ENCODE data around the gene WDR82. TPM values are rescaled to one million over a fixed set of nuclear protein-coding genes. Genes with fewer than 3 reads are reported as not detected.
A peak's percentile ranks its signal among the peaks of the same experiment; 100 is the strongest.

WDR82 gene
- total RNA-seq, 1 donor from 2014 or later: 106 TPM

DNA sequence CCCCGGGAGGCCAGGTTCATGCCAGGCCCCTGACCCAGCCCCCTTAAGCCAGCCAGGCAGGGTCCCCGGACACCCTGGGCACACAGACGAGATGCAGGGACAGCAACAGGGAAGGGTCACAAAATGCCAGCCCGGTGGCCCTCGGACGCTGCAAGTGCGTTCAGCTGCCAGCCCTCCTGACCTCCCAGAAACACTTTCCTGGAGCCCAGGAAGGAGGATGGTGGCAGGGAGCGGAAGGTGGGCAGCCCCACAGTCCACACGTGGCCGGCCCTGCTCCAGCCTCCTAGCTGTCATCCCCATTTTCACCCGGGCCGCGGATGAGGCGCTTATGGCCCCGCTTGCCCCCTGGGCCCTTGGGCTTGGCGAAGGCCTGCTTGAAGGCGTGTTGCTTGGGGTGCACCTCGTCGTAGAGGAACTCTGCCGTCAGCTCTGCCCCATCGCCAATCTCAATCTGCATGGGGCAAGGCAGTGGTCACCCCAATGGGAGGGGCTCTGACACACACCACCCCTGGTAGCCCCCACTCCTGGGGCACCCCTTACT lies 49.6 kb downstream of the WDR82 start:
- no peak for DNase-seq
- peaks cover 32% of the 10 kb centered on the region for H3K36me3 Mint-ChIP-seq (ENCODE audit: low read depth)
- H3K4me1 Mint-ChIP-seq: peaks cover 42% of the 10 kb centered on the region
- no peak overlapping the region for H3K4me3 Mint-ChIP-seq
- intact Hi-C loops (cut with micrococcal nuclease): loop anchor here (10.0 kb wide), 1 partner anchor 226 kb away; the partner anchor contains the start of genes NISCH and TNNC1
- no peak overlapping the region for H3K27ac Mint-ChIP-seq
- no peaks in the 10 kb centered on the region for H3K9me3 Mint-ChIP-seq
- H3K27me3 Mint-ChIP-seq: no peaks in the 10 kb centered on the region

DNA sequence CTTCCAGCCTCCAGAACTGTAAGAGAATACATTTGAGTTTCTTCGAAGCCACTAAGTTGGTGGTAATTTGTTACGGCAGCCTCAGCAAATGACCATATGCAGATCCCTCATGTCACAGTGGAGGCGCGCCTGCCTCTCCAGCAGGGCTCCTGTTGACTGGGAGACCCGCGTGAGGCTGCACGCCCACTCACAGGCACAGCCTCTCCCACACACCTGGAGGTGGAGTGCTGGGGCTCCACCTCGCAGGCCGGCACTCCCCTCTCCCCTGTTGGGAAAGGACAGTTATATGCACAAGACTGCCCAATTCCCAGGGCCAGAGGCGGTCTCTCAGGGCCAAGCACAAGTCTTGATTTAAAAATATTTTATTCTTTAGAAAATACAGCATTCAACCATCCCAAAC lies 50.2 kb downstream of the WDR82 start:
- Mint-ChIP-seq H3K27ac (no peak overlapping the region), H3K36me3 (ENCODE audit: low read depth) (peaks cover 32% of the 10 kb centered on the region), H3K27me3 (no peaks in the 10 kb centered on the region), H3K4me1 (peaks cover 45% of the 10 kb centered on the region), H3K9me3 (no peaks in the 10 kb centered on the region), H3K4me3 (no peak overlapping the region)
- intact Hi-C loops (cut with micrococcal nuclease): loop anchor here (10.0 kb wide), 1 partner anchor 227 kb away; the partner anchor contains the start of genes NISCH and TNNC1
- no peak for DNase-seq

DNA sequence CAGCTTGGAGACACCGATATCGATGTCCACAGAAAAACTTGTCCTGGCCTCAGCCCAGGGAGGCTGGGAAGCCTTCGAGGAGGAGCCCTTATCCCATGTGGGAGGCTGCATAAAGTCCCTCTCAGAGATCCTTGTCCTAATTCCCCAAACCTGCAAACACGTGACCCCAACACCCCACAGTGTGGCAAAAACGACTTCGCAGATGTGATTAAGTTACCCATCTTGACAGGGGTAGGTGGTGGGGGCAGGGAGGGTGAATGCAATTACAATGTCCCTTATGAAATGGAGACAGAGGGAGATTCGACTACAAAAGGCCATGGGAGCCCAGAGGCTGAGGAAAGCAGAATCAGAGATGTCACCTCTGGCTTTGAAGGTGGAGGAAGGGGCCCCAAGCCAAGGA lies 50.7 kb downstream of the WDR82 start:
- Mint-ChIP-seq H3K27ac (peak overlapping the region; percentile 45), H3K4me3 (no peak overlapping the region), H3K4me1 (peaks cover 46% of the 10 kb centered on the region), H3K27me3 (no peaks in the 10 kb centered on the region), H3K36me3 (ENCODE audit: low read depth) (peaks cover 32% of the 10 kb centered on the region), H3K9me3 (no peaks in the 10 kb centered on the region)
- intact Hi-C loops (cut with micrococcal nuclease): loop anchor here (10.0 kb wide), 1 partner anchor 227 kb away; the partner anchor contains the start of genes NISCH and TNNC1
- DNase-seq: no peak

DNA sequence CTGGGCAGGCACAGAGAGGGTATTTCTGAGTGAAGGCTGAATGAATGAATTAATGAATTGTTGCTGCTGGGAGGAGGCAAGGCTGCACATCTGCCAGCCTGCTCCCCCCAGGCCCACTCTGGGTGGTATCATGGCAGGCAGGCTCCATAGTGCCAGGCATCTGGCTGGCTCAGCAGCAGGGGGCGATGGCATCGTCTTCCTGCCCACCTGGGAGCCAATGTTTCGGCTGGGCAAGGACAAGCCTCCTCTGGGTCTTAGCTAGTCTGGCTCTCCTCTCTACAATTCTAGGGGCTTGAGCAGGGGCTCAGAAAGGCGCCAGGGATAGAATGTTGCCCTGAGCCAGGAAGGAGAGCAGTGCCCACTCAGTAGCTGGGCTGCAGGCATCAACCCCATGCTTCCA lies 51.3 kb downstream of the WDR82 start:
- peaks cover 48% of the 10 kb centered on the region for H3K4me1 Mint-ChIP-seq
- H3K4me3 Mint-ChIP-seq: no peak overlapping the region
- peaks cover 28% of the 10 kb centered on the region for H3K36me3 Mint-ChIP-seq (ENCODE audit: low read depth)
- DNase-seq: no peak
- H3K27me3 Mint-ChIP-seq: no peaks in the 10 kb centered on the region
- intact Hi-C loops (cut with micrococcal nuclease): loop anchor here (10.0 kb wide), 1 partner anchor 228 kb away; the partner anchor contains the start of genes NISCH and TNNC1
- peak overlapping the region; percentile 88 for H3K27ac Mint-ChIP-seq
- no peaks in the 10 kb centered on the region for H3K9me3 Mint-ChIP-seq

DNA sequence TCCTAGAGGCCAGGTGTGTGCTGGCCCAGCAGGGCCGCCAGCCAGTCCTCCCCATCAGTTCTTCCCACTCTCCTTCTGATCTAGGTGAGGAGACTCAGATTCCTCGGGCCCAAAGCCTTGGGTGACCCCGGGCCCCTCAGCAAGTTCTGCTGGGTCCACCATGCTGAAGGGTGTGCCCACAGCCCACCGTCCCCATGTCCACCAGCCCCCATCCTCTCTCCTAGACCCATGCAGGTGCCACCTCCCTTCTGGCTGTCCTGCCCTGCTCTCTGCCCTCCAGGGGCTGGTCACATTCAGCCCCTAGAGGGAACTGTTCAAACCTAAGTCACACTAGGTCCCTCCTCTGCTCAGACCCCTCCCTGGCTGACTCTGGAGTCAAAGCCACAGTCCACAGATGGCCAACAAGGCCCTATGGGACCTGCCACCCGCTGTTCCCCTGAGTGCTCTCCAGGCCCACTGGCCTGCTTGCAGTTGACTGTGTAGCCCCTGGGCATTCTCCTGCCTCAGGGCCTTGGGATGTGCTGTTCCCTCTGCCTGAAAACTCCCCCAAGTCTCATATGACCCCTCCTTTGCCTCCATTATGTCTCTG lies 52.1 kb downstream of the WDR82 start:
- Mint-ChIP-seq H3K4me3 (peak overlapping the region; percentile 55), H3K27me3 (no peaks in the 10 kb centered on the region), H3K9me3 (no peaks in the 10 kb centered on the region), H3K36me3 (ENCODE audit: low read depth) (peaks cover 23% of the 10 kb centered on the region), H3K4me1 (peaks cover 47% of the 10 kb centered on the region), H3K27ac (peak overlapping the region; percentile 88)
- intact Hi-C loops (cut with micrococcal nuclease): loop anchor here (10.0 kb wide), 1 partner anchor 228 kb away; the partner anchor contains the start of genes NISCH and TNNC1
- no peak for DNase-seq

DNA sequence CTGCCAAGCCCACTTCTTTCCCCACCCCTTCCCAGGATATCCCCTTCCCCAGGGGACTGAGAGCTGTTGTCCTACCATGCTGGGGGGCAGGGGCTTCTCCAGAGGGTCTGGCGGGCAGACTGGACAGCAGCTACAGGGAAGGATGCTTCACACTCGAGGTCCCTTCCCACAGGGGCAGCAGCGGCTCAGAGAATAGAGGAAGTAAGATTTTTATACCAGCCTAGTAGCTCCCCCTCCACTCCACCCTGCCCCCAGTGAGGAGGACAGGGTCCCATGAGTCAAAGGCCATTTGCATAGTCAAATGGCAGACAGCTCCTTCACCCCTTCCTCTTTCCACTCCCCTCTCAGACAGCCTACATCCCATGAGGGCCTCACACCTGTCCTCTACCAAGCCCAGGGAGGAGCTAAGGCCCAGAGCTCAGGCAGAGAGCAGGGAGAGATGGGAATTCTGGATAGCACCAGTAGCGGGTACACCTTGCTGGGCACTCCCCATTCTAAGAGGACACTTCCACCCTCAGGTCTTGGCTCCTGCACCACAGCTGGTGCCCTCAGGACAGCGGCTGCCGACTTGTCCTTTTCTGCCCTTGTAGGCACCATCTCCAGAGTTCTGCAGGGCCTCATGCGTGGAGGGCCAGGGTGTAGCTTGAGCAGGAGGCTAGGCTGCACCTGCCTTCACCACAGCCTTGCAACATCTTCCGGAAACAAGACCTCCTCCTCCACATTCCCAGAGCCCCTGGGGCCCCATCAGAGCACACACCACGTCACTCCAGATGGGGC lies 52.8 kb downstream of the WDR82 start, which contains the start of gene TLR9:
TLR9 (minus strand) TSS at position 194 of the 777 bp plus-strand sequence; CDS start at position 78, 116 bp downstream.
- no peaks in the 10 kb centered on the region for H3K9me3 Mint-ChIP-seq
- peaks cover 48% of the 10 kb centered on the region for H3K4me1 Mint-ChIP-seq
- intact Hi-C loops (cut with micrococcal nuclease): loop anchor here (10.0 kb wide), 1 partner anchor 229 kb away; the partner anchor contains the start of genes NISCH and TNNC1
- peak; percentile 67 for DNase-seq
- H3K27me3 Mint-ChIP-seq: no peaks in the 10 kb centered on the region
- H3K27ac Mint-ChIP-seq: peak within 1 kb of the TSS; percentile 88
- H3K36me3 Mint-ChIP-seq (ENCODE audit: low read depth): peaks cover 18% of the 10 kb centered on the region
- H3K4me3 Mint-ChIP-seq: peak within 1 kb of the TSS; percentile 55

DNA sequence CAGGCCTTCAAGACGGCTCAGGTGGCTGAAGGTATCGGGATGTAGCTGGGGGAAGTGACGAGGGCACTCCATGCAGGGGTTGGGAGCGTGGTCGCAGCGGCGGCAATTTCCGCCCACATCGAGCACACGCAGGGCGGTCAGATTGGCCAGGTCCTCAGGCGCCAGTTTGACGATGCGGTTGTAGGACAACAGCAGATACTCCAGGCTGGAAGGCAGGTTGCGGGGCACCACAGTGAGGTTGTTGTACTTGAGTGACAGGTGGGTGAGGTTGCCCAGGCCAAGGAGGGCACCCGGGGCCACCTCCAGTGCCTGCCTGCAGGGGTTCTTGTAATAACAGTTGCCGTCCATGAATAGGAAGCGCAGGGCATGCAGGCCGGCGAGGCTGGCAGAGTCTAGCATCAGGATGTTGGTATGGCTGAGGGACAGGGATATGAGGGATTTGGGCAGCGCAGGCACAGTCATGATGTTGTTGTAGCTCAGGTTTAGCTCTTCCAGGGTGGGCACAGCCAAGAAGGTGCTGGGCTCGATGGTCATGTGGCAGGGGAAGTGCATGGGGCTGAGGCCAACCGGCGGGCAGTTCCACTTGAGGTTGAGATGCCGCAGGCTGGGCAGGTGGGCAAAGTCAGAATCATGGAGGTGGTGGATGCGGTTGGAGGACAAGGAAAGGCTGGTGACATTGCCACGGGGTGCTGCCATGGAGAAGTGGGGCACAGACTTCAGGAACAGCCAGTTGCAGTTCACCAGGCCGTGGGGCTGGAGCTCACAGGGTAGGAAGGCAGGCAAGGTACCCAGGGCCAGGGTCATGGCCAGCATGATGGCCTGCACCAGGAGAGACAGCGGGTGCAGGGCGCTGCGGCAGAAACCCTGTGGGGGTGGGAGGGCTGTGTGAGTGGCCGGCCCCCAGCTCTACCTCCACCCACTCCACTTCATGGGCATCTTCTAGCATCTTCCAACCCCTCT lies 54.7 kb downstream of the WDR82 start:
- Mint-ChIP-seq H3K36me3 (ENCODE audit: low read depth) (peaks cover 9% of the 10 kb centered on the region), H3K27ac (no peak overlapping the region), H3K4me3 (peak overlapping the region; percentile 81), H3K4me1 (peaks cover 58% of the 10 kb centered on the region), H3K27me3 (no peaks in the 10 kb centered on the region), H3K9me3 (no peaks in the 10 kb centered on the region)
- no peak for DNase-seq
- intact Hi-C loops (cut with micrococcal nuclease): loop anchor here (10.0 kb wide), 1 partner anchor 231 kb away; the partner anchor contains the start of genes NISCH and TNNC1

DNA sequence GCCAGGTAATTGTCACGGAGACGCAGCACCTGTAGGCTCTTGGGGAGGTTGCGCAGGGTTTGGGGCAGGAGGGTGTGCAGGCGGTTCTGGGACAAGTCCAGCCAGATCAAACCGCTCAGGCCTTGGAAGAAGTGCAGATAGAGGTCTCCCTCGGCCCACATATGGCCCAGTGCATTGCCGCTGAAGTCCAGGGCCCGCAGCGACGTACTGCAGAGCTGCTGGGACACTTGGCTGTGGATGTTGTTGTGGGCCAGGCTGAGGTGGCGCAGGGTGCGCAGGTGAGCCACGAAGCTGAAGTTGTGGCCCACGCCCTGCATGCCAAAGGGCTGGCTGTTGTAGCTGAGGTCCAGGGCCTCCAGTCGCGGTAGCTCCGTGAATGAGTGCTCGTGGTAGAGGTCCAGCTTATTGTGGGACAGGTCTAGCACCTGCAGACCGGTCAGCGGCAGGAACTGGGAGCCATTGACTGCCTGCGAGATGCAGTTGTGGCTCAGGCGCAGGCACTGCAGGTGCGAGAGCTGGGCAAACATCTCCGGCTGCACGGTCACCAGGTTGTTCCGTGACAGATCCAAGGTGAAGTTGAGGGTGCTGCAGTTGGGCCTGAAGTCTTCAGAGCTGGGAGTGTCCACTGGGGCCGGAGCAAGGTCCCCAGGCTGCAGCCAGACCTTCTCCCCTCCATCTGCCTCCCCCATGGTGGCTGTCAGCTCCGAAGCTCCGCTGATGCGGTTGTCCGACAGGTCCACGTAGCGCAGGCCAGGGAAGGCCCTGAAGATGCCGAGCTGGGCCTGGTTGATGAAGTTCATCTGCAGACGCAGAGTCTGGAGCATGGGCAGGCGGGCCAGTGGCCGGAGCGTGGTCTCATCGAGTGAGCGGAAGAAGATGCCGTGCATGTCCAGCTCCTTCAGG lies 55.9 kb downstream of the WDR82 start:
- intact Hi-C loops (cut with micrococcal nuclease): loop anchor here (10.0 kb wide), 1 partner anchor 232 kb away; the partner anchor contains the start of genes NISCH and TNNC1
- Mint-ChIP-seq H3K9me3 (no peaks in the 10 kb centered on the region), H3K36me3 (ENCODE audit: low read depth) (peaks cover 5% of the 10 kb centered on the region), H3K27me3 (no peaks in the 10 kb centered on the region), H3K4me3 (peak overlapping the region; percentile 81), H3K4me1 (peaks cover 67% of the 10 kb centered on the region), H3K27ac (peak overlapping the region; percentile 80)
- DNase-seq: no peak

DNA sequence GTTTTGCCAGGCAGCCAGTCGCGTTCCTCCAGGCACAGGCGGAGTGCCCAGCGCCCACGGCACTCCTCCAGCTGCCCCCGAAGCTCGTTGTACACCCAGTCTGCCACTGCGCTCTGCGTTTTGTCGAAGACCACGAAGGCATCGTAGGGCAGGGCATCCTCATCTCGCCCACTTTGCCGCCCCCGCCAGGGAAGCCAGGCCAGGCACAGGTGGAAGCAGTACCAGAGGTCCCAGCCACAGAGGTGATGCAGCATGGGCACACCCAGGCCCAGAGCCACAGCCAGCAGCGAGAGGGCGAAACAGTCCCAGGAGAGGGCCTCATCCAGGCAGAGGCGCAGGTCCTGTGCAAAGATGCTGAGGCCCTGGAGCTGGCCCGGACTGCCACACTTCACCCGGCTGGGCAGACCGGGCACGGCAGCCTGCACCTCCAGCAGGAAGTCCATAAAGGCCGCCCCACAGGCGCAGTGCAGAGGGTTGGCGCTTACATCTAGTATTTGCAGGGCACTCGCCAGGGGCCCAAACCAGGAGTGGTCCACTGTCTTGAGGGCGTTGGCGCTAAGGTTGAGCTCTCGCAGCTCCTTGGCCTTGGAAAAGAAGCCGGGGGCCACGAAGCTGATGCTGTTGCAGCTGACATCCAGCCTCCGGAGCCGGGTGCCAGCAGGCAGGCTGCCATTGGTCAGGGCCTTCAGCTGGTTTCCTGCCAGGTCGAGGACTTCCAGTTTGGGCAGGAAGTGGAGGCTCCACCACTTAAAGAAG lies 56.7 kb downstream of the WDR82 start:
- Mint-ChIP-seq H3K27ac (peak overlapping the region; percentile 80), H3K4me1 (peaks cover 73% of the 10 kb centered on the region), H3K9me3 (no peaks in the 10 kb centered on the region), H3K36me3 (ENCODE audit: low read depth) (peaks cover 8% of the 10 kb centered on the region), H3K27me3 (no peaks in the 10 kb centered on the region), H3K4me3 (peak overlapping the region; percentile 81)
- intact Hi-C loops (cut with micrococcal nuclease): loop anchor here (10.0 kb wide), 1 partner anchor 233 kb away; the partner anchor contains the start of genes NISCH and TNNC1
- peak; percentile 89 for DNase-seq

DNA sequence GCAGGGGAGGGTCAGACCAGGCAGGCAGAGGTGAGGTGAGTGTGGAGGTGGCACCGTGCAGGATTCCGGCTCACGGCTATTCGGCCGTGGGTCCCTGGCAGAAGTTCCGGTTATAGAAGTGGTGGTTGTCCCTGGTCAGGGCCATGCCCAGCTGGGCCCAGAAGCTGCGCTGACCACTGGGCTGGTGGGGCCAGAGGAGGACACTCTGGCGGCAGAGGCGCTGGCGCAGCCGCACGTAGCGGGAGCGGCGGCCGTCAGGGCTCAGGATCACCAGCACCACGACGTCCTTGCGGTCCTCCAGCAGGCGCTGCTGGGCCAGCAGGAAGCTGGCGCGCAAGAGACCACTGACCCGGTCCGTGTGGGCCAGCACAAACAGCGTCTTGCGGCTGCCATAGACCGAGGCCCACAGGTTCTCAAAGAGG lies 57.3 kb downstream of the WDR82 start:
- intact Hi-C loops (cut with micrococcal nuclease): loop anchor here (10.0 kb wide), 1 partner anchor 234 kb away; the partner anchor contains the start of genes NISCH and TNNC1
- H3K27ac Mint-ChIP-seq: no peak overlapping the region
- no peaks in the 10 kb centered on the region for H3K9me3 Mint-ChIP-seq
- no peak for DNase-seq
- peak overlapping the region; percentile 81 for H3K4me3 Mint-ChIP-seq
- peaks cover 71% of the 10 kb centered on the region for H3K4me1 Mint-ChIP-seq
- H3K36me3 Mint-ChIP-seq (ENCODE audit: low read depth): peaks cover 11% of the 10 kb centered on the region
- H3K27me3 Mint-ChIP-seq: no peaks in the 10 kb centered on the region

DNA sequence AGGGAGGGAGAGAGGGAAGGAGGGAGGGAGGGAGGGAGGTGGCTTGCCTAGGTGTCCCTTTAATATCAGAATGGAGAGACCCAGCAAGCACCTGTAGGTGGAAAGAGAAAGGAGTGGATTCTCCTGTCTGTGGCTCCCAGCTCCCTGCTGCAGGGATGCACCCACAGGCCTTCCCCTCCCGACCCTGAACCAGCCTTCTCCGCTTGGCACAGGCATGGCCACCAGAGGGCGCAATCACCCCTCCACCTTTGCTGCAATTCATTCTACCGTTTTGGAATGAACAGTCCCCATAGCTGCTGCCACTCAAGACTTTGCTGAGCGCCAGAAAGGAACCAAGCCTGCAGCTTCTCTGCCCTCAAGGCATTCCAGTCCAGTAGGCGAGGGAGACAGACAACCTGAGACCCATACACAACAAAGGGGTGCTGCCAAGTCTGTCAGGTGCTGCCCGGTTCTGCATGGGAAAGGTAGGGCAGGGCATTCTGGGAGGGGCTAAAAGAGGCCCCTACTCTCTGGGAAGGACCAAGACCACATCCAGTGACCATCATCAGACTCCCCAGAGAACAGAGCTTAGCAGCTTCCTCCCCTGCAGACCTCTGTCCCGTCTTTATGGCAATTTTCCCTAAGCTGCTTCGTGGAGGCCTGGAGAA lies 57.9 kb downstream of the WDR82 start:
- peak; percentile 96 for DNase-seq
- no peak overlapping the region for H3K27ac Mint-ChIP-seq
- no peaks in the 10 kb centered on the region for H3K9me3 Mint-ChIP-seq
- H3K27me3 Mint-ChIP-seq: no peaks in the 10 kb centered on the region
- intact Hi-C loops (cut with micrococcal nuclease): loop anchor here (1.0 to 10.0 kb wide), 3 partner anchors 18 to 234 kb away; partner anchors contain the start of genes NISCH and TNNC1
- H3K4me3 Mint-ChIP-seq: peak overlapping the region; percentile 37
- H3K4me1 Mint-ChIP-seq: peaks cover 66% of the 10 kb centered on the region
- H3K36me3 Mint-ChIP-seq (ENCODE audit: low read depth): peaks cover 13% of the 10 kb centered on the region
